Measurements from ENCODE around the gene STPG1.

The STPG1 gene

GRCh38 chr1:24426744-24427544, 13.4 kb upstream of the STPG1 start:
- H3K4me3 ChIP-seq (ENCODE audit: low read depth, low read length): no peak overlapping the region
- no peak for DNase-seq (ENCODE audit: low read depth)
- TF ChIP-seq CTCF (IDR thresholded peaks at IDR 0.05; ENCODE audit: control insufficient read depth, extremely low read depth, insufficient read depth): no peak

- no peak for DNase-seq (ENCODE audit: low read depth)
- no peak overlapping the region for H3K4me3 ChIP-seq (ENCODE audit: low read depth, low read length)
- TF ChIP-seq CTCF (IDR thresholded peaks at IDR 0.05; ENCODE audit: control insufficient read depth, extremely low read depth, insufficient read depth): no peak
These were observed 12.3 kb upstream of the STPG1 start for GRCh38 chr1:24425922-24426321.

DNA sequence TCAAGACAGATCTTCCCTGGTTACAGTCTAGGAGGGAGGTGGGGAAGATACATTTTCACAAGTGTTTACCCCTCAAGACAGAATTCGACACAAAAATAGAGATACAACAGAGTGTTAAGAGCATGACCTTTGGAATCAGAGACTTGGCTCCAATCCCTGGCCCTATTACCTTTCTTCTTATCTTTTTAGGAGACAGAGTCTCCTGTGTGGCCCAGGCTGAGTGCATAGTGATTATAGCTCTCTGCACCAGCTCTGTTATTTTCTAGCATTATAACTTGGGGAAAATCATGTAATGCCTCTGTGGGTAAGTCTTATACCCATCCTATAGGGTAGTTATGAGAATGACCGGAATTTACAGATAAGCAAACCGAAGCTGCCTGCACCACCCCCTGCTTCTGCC, 11.9 kb upstream of the STPG1 start:
- H3K4me3 ChIP-seq (ENCODE audit: low read depth, low read length): no peak overlapping the region
- DNase-seq (ENCODE audit: low read depth): no peak
- no peak for TF ChIP-seq CTCF (IDR thresholded peaks at IDR 0.05; ENCODE audit: control insufficient read depth, extremely low read depth, insufficient read depth)

GRCh38 chr1:24424990-24425389, 11.4 kb upstream of the STPG1 start:
- no peak for DNase-seq (ENCODE audit: low read depth)
- TF ChIP-seq CTCF (IDR thresholded peaks at IDR 0.05; ENCODE audit: control insufficient read depth, extremely low read depth, insufficient read depth): no peak
- H3K4me3 ChIP-seq (ENCODE audit: low read depth, low read length): no peak overlapping the region

- DNase-seq (ENCODE audit: low read depth): no peak
- TF ChIP-seq CTCF (IDR thresholded peaks at IDR 0.05; ENCODE audit: control insufficient read depth, extremely low read depth, insufficient read depth): no peak
- no peak overlapping the region for H3K4me3 ChIP-seq (ENCODE audit: low read depth, low read length)
These were observed 10.6 kb upstream of the STPG1 start for GRCh38 chr1:24424207-24424606.

DNA sequence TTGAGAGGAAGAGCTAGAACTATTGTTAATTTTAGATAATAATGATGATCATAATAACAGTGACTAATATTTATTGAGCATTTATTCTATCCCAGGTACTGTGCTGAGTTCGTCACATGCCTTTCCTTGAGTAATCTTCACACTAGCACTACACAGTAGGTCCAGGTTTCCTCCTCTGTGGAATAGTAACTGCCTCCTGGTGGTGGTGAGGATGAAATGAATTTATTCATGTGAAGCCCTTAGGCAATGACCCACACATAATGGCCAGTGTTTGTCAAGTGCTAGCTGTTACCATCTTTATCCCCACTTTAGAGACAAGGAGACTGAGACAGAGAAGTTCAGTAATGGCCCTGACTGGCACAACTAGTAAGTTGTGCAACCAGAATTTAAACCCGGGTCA, 7.9 kb upstream of the STPG1 start:
- no peak for TF ChIP-seq CTCF (IDR thresholded peaks at IDR 0.05; ENCODE audit: control insufficient read depth, extremely low read depth, insufficient read depth)
- H3K4me3 ChIP-seq (ENCODE audit: low read depth, low read length): no peak overlapping the region
- no peak for DNase-seq (ENCODE audit: low read depth)

DNA sequence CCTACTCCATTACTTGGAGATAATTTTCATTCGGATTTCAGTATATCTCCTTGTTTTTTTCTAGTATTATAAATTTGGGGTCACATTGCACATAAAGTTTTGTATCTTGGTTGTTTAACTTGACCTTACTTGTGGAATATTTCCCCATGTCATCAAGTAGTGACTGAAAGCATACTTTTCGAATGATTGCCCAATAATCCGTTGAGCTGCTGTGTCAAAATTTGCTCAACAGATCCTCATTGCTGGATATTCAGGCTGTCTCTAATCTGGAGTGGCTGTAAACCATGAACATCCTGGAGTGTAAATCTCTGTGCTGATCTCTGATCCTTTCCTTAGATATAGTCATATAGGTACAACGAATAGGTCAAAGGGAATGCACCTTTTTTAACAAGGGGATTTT, 7.0 kb upstream of the STPG1 start:
- TF ChIP-seq CTCF (IDR thresholded peaks at IDR 0.05; ENCODE audit: control insufficient read depth, extremely low read depth, insufficient read depth): no peak
- H3K4me3 ChIP-seq (ENCODE audit: low read depth, low read length): no peak overlapping the region
- DNase-seq (ENCODE audit: low read depth): no peak

All from LNCaP clone FGC (cell line).